Dermis microvascular lymphatic vessel endothelial cell (primary cell): Measurements from ENCODE around the gene RIOX2. TPM values are rescaled to one million over a fixed set of nuclear protein-coding genes. Genes with fewer than 3 reads are reported as not detected.

Experiments
- DNase-seq, 2 donors: peaks; one replicate each; pipeline versions ENCODE4 v3.0.0 to v3.0.0-alpha.2; 2010; ENCODE audit warnings: low read depth in 2 of 2
- total RNA-seq: library from RNA; depleted of rRNA; stranded (reverse); fragments of >200 nt; gene quantifications from 2 replicates; pipeline ENCODE4 v1.2.1, GENCODE V29; 2014

Gene RIOX2
- total RNA-seq, 1 donor from 2014 or later = 29.0 TPM

DNA sequence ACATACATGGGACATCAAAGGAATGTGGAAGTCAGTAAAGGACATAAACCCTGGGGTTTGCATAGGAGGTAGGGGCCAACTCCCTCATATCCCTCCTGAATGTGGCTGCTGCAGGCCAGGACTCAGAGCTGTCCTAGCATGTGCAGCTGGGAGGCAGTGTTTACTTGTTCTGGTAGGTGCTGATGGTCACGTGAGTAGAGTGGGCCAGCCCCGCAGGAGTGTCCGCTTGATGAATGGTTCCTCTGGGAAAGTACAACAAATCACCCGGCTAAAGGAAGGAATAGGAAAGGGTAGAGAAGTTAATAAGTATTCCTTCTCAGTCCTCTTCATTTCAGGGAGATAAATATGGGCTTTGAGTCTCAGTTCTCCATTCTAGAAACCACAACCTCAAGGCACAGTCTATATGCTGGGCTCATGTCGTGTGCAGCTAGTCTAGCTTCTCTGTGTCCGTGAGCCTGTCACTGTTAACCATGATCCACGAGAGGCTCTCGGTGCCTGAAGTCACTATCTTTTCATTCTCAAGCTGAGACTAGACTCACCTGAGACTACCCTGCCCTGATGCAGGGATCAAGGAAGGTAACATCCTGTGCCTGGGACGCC is 17.9 kb downstream of the RIOX2 start:
- no peak for DNase-seq

DNA sequence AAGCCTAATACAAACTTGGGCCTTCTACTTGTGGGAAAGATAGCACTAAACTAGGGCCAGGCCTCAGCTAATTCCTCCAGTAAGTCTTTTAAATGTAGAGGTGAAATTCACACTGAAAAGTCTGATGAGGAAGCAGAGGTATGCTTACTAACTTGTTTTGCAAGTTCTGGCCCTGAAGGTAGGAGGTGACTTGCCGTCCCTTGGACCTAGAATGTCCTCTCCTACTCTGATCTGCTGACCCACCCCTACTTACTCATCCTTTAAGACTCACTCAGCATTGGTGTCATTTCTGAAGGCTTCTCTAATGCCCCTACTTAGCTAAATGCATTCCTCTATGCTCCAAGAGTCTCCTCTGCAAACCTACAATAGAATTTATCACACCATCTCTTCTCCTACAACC is 19.4 kb downstream of the RIOX2 start:
- DNase-seq = no peak

DNA sequence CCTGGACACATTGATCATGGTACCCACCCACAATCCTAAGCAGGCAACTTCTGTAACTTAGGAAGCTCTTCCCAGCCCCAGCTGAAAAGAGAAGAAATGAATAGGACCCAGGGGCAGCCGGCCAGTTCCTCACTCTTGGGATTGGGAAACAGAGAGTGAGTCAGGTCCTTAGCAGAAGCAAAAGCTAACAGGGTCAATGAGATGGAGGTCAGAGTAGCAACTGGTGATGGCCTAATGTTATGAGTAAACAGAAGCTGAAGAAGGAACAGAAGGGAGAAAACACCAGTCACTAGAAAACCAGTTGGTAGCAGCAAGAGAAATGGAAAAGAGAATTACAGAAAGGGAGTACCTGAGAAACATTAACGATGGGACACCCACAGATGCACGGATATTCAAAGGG is 20.0 kb downstream of the RIOX2 start:
- DNase-seq = no peak

GRCh38 chr3:97950360-97950759 is 21.9 kb downstream of the RIOX2 start:
- no peak for DNase-seq

- no peak for DNase-seq
Measured at GRCh38 chr3:97949743-97950142, 22.5 kb downstream of the RIOX2 start.

DNA sequence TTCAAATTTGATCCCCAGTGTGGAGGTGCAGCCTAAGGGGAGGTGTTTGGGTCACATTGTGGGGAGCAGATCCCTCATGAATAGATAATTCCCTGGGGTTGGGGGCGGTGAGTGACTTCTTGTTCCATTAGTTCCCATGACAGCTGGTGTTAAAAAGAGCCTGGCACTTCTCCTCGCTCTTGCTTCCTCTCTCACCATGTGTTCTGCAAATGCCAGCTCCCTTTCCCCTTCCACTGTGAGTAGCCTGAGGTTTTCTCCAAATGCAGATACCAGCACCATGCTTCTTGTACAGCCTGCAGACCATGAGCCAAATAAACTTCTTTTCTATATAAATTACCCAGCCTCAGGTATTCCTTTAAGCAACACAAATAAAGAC is 23.1 kb downstream of the RIOX2 start:
- DNase-seq = no peak

DNA sequence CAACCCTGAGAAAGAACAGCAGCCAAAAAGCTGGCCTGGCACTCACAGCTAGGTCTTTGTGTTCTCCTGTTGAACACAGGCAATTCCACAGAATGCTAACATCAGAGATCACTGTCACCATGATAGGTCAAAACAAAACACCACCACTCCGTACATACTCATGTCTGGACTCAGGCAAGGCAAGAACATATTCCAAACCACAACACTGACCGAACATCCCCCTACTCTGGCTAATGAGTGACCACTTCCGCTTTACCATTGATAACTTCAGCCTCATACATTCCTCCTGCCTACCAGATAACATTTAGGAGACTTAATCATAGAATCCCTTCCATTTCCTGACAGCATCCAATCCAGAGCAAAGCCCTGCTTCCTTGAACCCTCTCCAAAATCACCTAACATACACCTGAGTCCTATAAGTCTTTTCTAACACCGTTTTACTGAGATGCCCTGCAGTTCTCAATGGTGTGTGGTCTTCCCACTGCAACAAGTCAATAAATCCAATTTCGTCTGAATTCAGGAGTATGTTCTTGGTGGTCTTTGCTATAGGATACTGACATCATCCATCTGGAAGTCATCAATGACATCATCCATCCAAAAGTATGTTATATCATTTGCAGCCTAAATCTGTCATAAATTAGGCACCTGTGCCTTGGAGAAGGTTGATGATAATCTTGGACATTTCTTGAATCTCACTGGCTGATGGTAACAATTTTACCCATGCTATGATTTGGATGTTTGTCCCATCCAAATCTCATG is 23.7 kb downstream of the RIOX2 start:
- no peak for DNase-seq

DNA sequence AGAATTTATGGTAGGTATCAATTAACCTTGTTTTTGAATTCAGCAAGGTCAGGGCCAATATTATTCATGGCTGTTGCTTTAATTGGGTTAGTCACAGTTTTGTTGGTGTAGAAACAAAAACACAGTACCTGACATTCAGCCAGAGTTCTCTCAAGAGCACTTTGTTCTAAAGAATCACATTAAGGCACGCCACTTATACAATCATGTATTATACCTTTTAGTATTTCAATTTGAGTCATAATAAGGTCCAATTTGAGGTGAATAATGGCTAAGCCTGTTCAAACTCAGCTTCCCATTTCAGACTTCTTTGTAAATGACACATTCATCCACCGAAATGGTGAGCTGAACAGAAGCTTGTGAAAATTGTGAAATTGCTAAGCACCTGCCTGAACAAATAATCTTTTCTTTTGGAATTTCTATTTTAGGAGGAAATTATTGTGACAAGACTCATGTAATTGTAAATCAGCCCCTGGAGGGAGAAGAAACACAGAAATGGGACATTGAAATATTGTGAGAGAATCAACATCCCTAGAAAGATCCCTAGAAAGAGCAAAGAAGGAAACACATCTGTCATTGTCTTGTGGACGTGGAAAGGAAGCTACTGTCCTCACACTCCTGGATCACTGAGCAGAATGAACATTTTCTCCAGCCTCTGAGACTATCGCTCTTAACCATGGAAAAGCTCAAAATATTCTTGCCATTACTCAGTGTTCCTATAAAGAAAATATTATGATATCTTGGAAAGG is 29.3 kb downstream of the RIOX2 start:
- no peak for DNase-seq

DNA sequence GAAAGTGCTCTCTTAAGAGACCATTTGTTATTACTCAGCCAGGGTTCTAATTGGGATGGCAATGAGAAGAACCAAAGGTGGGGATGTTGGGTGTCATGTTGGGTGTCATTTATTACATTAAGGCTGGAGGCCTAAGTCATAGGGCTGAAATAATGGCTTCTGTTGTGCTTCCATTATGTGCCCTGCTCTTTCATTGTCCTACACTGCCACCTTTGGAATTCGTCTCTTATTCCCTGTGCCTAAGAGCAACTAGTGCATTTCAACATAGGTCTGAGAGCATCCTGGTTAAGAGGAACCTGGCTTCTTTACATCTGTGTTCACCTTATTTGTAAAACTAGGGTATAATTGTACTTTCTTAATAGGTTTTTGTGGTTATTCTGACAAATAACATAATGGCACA is 32.2 kb downstream of the RIOX2 start:
- peak in 1 of 2 donors; percentile 13 for DNase-seq

GRCh38 chr3:97939401-97939800 is 32.8 kb downstream of the RIOX2 start:
- DNase-seq = no peak

GRCh38 chr3:97938444-97938843 is 33.8 kb downstream of the RIOX2 start:
- DNase-seq = no peak

DNA sequence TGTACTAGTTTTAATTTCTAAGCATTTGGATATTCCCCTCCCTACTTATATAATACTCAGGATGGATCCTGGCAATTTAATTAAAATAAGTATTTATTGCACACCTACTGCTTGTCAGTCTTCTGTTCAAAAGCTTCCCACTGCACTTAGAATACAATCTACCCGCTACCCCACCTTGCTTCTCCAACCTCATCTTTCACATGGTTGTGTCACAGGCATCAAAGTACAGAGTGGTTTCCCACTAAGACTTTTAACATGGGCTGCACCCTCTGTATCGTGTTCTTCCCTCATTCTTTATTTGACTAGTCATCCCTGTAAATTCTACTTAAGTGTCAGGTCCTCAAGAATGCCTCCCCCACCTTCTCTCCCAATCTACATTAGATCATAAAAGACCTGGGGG is 35.0 kb downstream of the RIOX2 start:
- DNase-seq = no peak

DNA sequence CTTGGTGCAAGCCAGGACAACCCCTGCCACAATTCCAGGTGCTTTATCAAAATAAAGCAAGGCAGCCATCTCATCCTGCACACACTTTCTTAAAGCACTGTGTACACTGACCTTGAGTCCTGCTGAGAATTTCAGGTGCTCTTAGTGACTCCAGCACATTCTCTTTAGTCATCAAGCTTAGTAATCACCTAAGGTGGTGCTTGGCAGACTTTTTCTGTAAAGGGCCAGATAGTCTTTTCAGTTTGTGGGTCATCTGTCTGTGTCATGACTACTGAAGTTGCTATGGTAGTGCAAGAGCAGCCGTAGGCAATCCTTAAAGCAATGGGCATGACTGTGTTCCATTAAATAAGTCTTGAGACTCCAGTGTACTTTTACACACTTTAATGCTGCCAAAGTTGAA is 36.4 kb downstream of the RIOX2 start:
- DNase-seq = no peak

GRCh38 chr3:97934980-97935695 is 37.1 kb downstream of the RIOX2 start:
- no peak for DNase-seq

GRCh38 chr3:97932387-97932801 is 39.8 kb downstream of the RIOX2 start:
- DNase-seq = no peak

- DNase-seq = no peak
Measured at GRCh38 chr3:97931218-97931617, 41.0 kb downstream of the RIOX2 start.

- DNase-seq = no peak
Measured at GRCh38 chr3:97930018-97930417, 42.2 kb downstream of the RIOX2 start.

DNA sequence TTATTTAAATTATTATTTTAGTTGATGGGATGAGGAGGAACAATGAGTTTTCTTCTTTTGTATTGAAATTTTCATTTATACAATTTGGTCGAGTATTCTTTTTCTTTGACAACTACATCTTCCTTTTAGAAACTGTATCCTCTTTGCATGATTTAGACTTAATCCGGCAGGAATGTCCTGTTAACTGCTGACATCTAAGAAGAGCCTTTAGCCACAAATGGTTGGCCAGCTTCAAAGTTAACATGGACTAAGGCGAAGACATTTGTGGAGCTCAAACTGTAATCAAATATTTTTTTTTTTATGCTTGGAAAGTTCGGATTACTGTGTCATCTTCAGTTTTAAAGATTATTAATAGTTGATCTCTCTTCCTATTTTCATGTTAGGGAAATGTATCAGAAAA is 43.2 kb downstream of the RIOX2 start:
- DNase-seq = no peak

DNA sequence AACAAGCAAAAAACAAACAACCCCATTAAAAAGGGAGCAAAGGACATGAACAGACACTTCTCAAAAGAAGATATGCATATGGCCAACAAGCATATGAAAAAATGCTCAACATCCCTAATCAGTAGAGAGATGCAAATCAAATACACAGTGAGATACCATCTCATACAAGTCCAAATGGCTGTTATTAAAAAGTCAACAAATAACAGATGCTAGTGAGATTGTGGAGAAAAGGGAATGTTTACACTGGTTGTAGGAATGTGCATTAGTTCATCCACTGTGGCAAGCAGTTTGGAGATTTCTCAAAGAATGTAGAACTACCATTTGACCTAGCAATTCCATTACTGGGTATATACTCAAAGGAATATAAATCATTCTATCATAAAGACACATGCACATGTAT is 44.5 kb downstream of the RIOX2 start:
- no peak for DNase-seq

DNA sequence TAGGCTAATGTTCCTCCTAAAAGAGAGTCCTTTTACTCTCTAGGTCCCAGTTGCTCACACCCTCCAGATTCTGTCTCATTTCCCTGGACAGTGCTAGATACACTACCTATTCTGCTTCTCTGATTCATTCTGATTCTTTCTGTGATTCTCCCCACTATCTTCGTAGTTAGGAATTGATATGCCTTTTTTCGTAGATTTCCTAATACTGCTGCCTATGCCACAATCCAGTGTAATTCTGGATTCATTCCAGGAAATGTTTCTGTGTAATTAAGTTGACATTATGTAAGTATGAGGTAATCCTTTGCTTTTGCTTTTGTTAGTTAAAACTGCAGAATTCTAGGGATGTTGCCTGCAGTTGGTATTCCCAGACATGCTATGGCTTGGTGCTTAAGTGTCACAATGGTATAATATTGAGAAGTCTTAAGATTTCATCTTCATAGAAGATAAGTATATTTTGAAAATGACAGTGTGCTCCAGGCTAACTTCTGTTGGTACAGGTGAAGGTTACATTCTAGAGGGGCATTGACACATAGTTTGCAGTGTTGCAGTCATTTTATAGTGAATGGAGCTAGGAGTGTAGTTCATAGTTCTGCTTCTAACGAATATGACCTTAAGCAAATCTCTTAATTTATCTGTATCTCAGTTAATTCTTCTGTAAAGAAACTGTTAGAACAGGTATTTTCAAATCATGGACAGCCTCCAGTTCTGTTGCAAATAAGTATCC is 54.3 kb downstream of the RIOX2 start:
- DNase-seq = no peak

- no peak for DNase-seq
Measured at GRCh38 chr3:97916576-97916975, 55.7 kb downstream of the RIOX2 start.
